C4-2B (cell line): ENCODE results near the gene FAM83F.

ENCODE experiments used
- CTCF ChIP-seq: fragments of 450-650 bp; conservative IDR thresholded peaks from 2 replicates; pipeline ENCODE4 v1.5.1; 2017; ENCODE audit warnings: mild to moderate bottlenecking
- ZFX ChIP-seq: fragments of 450-650 bp; IDR thresholded peaks from 2 replicates; pipeline ENCODE4 v1.6.1; 2017

GRCh38 chr22:40040927-40041326, 46.2 kb downstream of the FAM83F start:
- TF ChIP-seq CTCF (0 out of 2 replicates have a peak, but pooled peaks have one; percentile 5), ZFX (no peak)
